Neuronal stem cell (in vitro differentiated cells): Measurements from ENCODE around the gene CCDC149.
A peak's percentile ranks its signal among the peaks of the same experiment; 100 is the strongest.

Experiments
- DNase-seq: peaks from one replicate; pipeline ENCODE4 v3.0.0-alpha.2; 2013; ENCODE audit warnings: low spot score
- H2AFZ ChIP-seq: one replicate; pipeline ENCODE4 v1.6.1; 2013; ENCODE audit warnings: mild to moderate bottlenecking, low read length, inconsistent platforms
- H2AK5ac ChIP-seq: 2 replicates; pipeline ENCODE4 v1.6.1; 2013; ENCODE audit warnings: low read depth, mild to moderate bottlenecking, inconsistent platforms, low read length, moderate library complexity, mixed read lengths
- H2BK120ac ChIP-seq: 2 replicates; pipeline ENCODE4 v1.6.1; 2013; ENCODE audit warnings: low read depth, mild to moderate bottlenecking, inconsistent platforms, low read length, moderate library complexity, mixed read lengths
- H2BK12ac ChIP-seq: one replicate; pipeline ENCODE4 v1.6.1; 2013; ENCODE audit warnings: low read length, inconsistent platforms
- H2BK15ac ChIP-seq: 2 replicates; pipeline ENCODE4 v1.6.1; 2013; ENCODE audit warnings: mild to moderate bottlenecking, low read length, inconsistent platforms, mixed read lengths
- H2BK5ac ChIP-seq: one replicate; pipeline ENCODE4 v1.6.1; 2013; ENCODE audit warnings: inconsistent platforms, mild to moderate bottlenecking, low read length, moderate library complexity
- H3K14ac ChIP-seq: one replicate; pipeline ENCODE4 v1.6.1; 2013; ENCODE audit warnings: low read length, inconsistent platforms
- H3K18ac ChIP-seq: 2 replicates; pipeline ENCODE4 v1.6.1; 2013; ENCODE audit warnings: low read length, inconsistent platforms
- H3K23ac ChIP-seq: 2 replicates; pipeline ENCODE4 v1.6.1; 2013; ENCODE audit warnings: low read depth, mild to moderate bottlenecking, mixed read lengths, low read length, inconsistent platforms; ENCODE audit not compliant: poor library complexity
- H3K27ac ChIP-seq: replicated peaks from 3 replicates; pipeline ENCODE4 v1.5.1; 2013; ENCODE audit warnings: low read length, inconsistent platforms
- H3K27me3 ChIP-seq, 3 experiments: 2 replicates each; pipeline ENCODE4 v1.6.1; 2013; ENCODE audit warnings: low read length in 3 of 3, mild to moderate bottlenecking in 2 of 3, inconsistent platforms in 1 of 3, low read depth in 1 of 3, mixed read lengths in 1 of 3, moderate library complexity in 1 of 3; ENCODE audit not compliant: control insufficient read depth in 3 of 3, insufficient read depth in 3 of 3
- H3K36me3 ChIP-seq, 2 donors: replicated peaks in 1 of 2; 2 replicates each; pipeline ENCODE4 v1.6.1; 2013; ENCODE audit warnings: low read length in 2 of 2; ENCODE audit not compliant: control insufficient read depth in 2 of 2, insufficient read depth in 2 of 2
- H3K4ac ChIP-seq: 2 replicates; pipeline ENCODE4 v1.6.1; 2013; ENCODE audit warnings: inconsistent platforms, mild to moderate bottlenecking, low read length, moderate library complexity
- H3K4me1 ChIP-seq, 2 donors: 1 replicate in 1 of 2; 2 replicates in 1 of 2; pipeline ENCODE4 v1.6.1; 2013; ENCODE audit warnings: low read length in 2 of 2, low read depth in 1 of 2; ENCODE audit not compliant: control insufficient read depth in 2 of 2, insufficient read depth in 1 of 2
- H3K4me2 ChIP-seq: one replicate; pipeline ENCODE4 v1.6.1; 2013; ENCODE audit warnings: mild to moderate bottlenecking, low read length, inconsistent platforms; ENCODE audit not compliant: insufficient read depth, poor library complexity, severe bottlenecking
- H3K4me3 ChIP-seq, 2 donors: 2 replicates each; pipeline ENCODE4 v1.5.1; 2013; ENCODE audit warnings: low read length in 2 of 2, mild to moderate bottlenecking in 2 of 2, inconsistent platforms in 1 of 2, moderate library complexity in 1 of 2
- H3K79me1 ChIP-seq: one replicate; pipeline ENCODE4 v1.6.1; 2013; ENCODE audit warnings: low read depth, mild to moderate bottlenecking, inconsistent platforms, low read length, moderate library complexity
- H3K9ac ChIP-seq: one replicate; pipeline ENCODE4 v1.6.1; 2013; ENCODE audit warnings: mild to moderate bottlenecking, low read depth, low read length, inconsistent platforms; ENCODE audit not compliant: poor library complexity
- H3K9me3 ChIP-seq, 2 donors: replicated peaks in 1 of 2; 2 replicates each; pipeline versions ENCODE3 to v1.6.1; 2013; ENCODE audit warnings: low read length in 2 of 2, mild to moderate bottlenecking in 2 of 2, inconsistent platforms in 1 of 2, low read depth in 1 of 2, mixed read lengths in 1 of 2, moderate library complexity in 1 of 2; ENCODE audit not compliant: control insufficient read depth in 2 of 2, insufficient read depth in 1 of 2
- H4K8ac ChIP-seq: one replicate; pipeline ENCODE4 v1.6.1; 2013; ENCODE audit warnings: low read depth, mild to moderate bottlenecking, inconsistent platforms, low read length, moderate library complexity
- H4K91ac ChIP-seq: one replicate; pipeline ENCODE4 v1.6.1; 2013; ENCODE audit warnings: low read length, low read depth, mild to moderate bottlenecking, inconsistent platforms; ENCODE audit not compliant: poor library complexity
- WGBS, 2 donors: extraction: QIAGEN DNeasy Blood & Tissue Kit; methylation state at CpG; one replicate each; pipeline ENCODE4 v1.1.7; 2013; ENCODE audit warnings: missing lambda C conversion rate in 2 of 2, mixed read lengths in 1 of 2; ENCODE audit not compliant: insufficient read length in 2 of 2, insufficient replicate concordance in 1 of 2; ENCODE audit errors: extremely low coverage in 2 of 2; 5-methylcytosine and 5-hydroxymethylcytosine counted together

CCDC149 gene

DNA sequence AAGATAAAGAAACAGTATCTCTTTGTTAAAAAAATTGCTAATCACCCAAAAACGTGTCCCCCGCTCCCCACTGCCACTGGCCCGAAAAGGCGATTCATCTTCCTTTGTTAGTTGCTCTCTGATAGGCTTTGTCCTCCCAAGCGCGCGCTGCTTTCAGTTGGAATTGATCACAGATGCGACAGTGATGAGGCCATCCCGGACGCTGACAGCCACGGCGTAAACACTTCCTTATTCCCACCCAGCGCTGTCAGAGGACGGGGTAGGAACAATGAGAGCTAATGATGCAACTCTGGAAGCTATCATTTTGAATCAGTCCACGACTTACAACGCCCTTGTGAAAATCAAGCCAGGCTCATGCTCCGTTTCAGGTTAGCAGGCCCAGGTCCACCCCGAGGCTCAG, 96.0 kb downstream of the CCDC149 start:
- Histone ChIP-seq H4K91ac (no peak overlapping the region), H3K4me2 (no peak overlapping the region), H2AFZ (peak overlapping the region; percentile 50), H2BK15ac (no peak overlapping the region), H3K4me1 (peaks cover 0 to 4% of the 10 kb centered on the region in 2 donors), H3K4ac (no peak overlapping the region), H3K27me3 (no peaks in the 10 kb centered on the region), H3K14ac (no peak overlapping the region), H2BK120ac (no peak overlapping the region), H4K8ac (no peak overlapping the region), H3K9ac (no peak overlapping the region), H2AK5ac (no peak overlapping the region), H3K18ac (peak overlapping the region; percentile 66), H3K23ac (no peak overlapping the region), H3K79me1 (peaks cover 3% of the 10 kb centered on the region), H3K36me3 (no peaks in the 10 kb centered on the region), H2BK5ac (no peak overlapping the region), H2BK12ac (no peak overlapping the region), H3K27ac (no peak overlapping the region), H3K4me3 (no peak overlapping the region), H3K9me3 (no peaks in the 10 kb centered on the region)
- no CpG with 5 or more reads among the region's 18 CpGs for WGBS, 2 donors
- no peak for DNase-seq

DNA sequence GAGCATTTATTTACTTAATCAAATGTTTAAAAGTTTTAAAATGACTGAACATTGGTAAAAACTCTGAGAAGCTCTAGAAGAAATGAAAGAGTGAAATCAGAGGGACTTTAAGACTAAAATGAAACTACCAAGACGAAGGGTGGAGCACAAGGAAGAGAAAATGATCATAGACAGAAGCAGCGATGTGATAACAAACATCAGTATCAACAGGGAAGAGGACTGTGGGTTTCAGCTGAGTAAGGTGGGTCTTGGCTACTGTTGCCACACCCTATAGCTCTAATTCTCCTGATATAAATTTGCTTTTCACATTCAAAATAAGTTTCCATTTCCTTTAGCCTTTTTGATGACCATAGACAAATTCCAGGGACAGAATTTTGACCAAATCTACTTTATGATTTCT, 99.1 kb downstream of the CCDC149 start:
- Histone ChIP-seq H3K9ac (no peak overlapping the region), H3K4me3 (no peak overlapping the region), H4K8ac (no peak overlapping the region)

DNA sequence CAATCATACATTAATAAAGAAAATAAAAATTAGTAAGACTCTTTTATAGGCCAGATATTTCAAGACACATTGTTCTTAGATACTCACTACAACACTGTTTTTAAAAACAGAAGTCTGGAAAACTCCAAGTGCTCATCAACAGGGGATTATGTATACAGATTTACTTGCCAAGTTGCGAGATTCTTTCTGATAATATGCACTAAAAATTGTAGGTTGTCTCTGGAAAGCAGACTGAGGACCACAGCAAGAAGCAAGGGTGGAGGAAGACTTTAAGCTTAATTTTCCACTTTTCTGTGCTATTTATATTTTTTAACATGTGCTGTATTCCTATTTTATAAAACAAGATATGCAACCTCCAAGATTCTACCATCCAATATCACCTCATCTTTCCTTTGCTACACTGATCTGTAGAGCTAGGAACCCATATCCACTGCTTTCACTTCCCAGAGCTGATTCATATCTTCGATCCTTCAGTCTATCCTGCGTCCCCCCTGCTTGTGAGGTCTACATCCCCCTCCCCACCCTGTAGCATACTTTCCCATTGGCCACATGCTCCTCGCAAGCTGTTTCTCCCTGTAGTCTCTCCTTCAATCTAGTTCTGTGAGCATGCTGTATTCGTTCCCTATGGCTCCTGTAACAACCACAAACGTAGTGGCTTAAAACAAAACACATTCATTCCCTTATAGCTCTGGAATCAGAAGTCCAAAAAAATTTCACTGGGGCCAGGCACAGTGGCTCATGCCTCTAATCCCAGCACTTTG, 101.8 kb downstream of the CCDC149 start:
- Histone ChIP-seq H2BK5ac (no peak overlapping the region), H3K14ac (no peak overlapping the region), H3K18ac (no peak overlapping the region), H4K8ac (no peak overlapping the region), H3K27ac (no peak overlapping the region), H2AK5ac (no peak overlapping the region), H3K23ac (no peak overlapping the region), H2AFZ (no peak overlapping the region), H3K9me3 (no peaks in the 10 kb centered on the region), H3K36me3 (no peaks in the 10 kb centered on the region), H4K91ac (no peak overlapping the region), H3K4me2 (no peak overlapping the region), H3K27me3 (no peaks in the 10 kb centered on the region), H3K9ac (no peak overlapping the region), H3K4me3 (no peak overlapping the region), H2BK15ac (no peak overlapping the region), H3K79me1 (no peaks in the 10 kb centered on the region), H3K4ac (no peak overlapping the region), H2BK12ac (no peak overlapping the region), H2BK120ac (no peak overlapping the region), H3K4me1 (no peaks in the 10 kb centered on the region)
- WGBS, 2 donors = no CpG with 5 or more reads among the region's 6 CpGs
- no peak for DNase-seq

More for the DNA sequence above, 99.1 kb downstream of the CCDC149 start:
- H3K4me2 ChIP-seq = no peak overlapping the region
- H2AK5ac ChIP-seq = no peak overlapping the region
- H3K79me1 ChIP-seq = no peaks in the 10 kb centered on the region
- H2BK12ac ChIP-seq = no peak overlapping the region
- no peak overlapping the region for H3K14ac ChIP-seq
- H2BK15ac ChIP-seq = no peak overlapping the region
- WGBS, 2 donors = no CpG with 5 or more reads among the region's 2 CpGs
- no peak for DNase-seq
- H2BK5ac ChIP-seq = no peak overlapping the region
- H3K9me3 ChIP-seq = no peaks in the 10 kb centered on the region
- no peak overlapping the region for H3K23ac ChIP-seq
- H3K27me3 ChIP-seq = no peaks in the 10 kb centered on the region
- no peak overlapping the region for H2BK120ac ChIP-seq
- no peak overlapping the region for H3K18ac ChIP-seq
- no peak overlapping the region for H4K91ac ChIP-seq
- H3K4me1 ChIP-seq = peaks cover 0 to 4% of the 10 kb centered on the region in 2 donors
- H3K36me3 ChIP-seq = no peaks in the 10 kb centered on the region
- H3K27ac ChIP-seq = no peak overlapping the region
- no peak overlapping the region for H3K4ac ChIP-seq
- H2AFZ ChIP-seq = no peak overlapping the region

DNA sequence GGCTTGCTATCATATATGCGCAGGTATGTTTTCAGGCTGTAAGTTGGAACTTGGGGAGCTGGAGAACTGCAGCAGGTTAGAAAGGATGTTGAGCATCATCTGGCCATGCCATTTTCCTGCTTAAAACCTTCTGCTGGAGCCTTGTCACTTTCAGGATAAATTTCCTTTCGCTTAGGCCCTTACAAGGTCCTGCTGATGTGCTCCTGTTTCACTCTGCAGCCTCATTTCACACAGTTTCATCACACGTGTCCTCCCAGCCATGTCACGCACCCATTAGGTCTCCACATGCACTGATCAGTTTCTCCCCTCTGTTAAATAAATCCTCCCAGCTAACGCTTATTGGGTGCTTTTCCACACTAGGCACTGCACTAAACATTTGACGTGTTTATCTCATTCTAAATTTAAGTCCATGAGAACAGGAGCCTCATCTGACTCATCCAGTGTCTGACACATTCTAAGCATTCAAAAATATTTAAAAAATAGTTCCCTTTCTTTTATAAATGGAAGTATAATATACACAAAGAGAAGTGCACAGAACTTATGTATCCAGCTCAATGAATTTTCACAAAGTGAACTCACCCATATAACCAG, 102.9 kb downstream of the CCDC149 start:
- no peaks in the 10 kb centered on the region for H3K79me1 ChIP-seq
- no peak overlapping the region for H2AK5ac ChIP-seq
- H3K4me1 ChIP-seq = peaks cover 0 to 3% of the 10 kb centered on the region in 2 donors
- DNase-seq = no peak
- H3K4me2 ChIP-seq = no peak overlapping the region
- no peak overlapping the region for H3K4ac ChIP-seq
- no peak overlapping the region for H3K23ac ChIP-seq
- no peak overlapping the region for H4K8ac ChIP-seq
- no CpG with 5 or more reads among the region's 6 CpGs for WGBS, 2 donors
- no peak overlapping the region for H2BK15ac ChIP-seq
- no peak overlapping the region for H3K9ac ChIP-seq
- H3K27me3 ChIP-seq = no peaks in the 10 kb centered on the region
- no peak overlapping the region for H3K14ac ChIP-seq
- no peaks in the 10 kb centered on the region for H3K9me3 ChIP-seq
- no peak overlapping the region for H2BK12ac ChIP-seq
- no peak overlapping the region for H3K4me3 ChIP-seq
- H2BK120ac ChIP-seq = no peak overlapping the region
- H3K18ac ChIP-seq = no peak overlapping the region
- H4K91ac ChIP-seq = no peak overlapping the region
- H2BK5ac ChIP-seq = no peak overlapping the region
- H3K36me3 ChIP-seq = no peaks in the 10 kb centered on the region
- H3K27ac ChIP-seq = no peak overlapping the region
- no peak overlapping the region for H2AFZ ChIP-seq
